Stimulated activated CD8-positive, alpha-beta memory T cell treated with anti-CD3 and anti-CD28 coated beads, Interleukin-2, amount 100 ng/mL, for 48 hours (primary cell): ENCODE measurements around the gene NPM1.
"Not testable (repeated sequence)": the region's sequence is repeated elsewhere in the genome, so short reads cannot be mapped to it uniquely, and the experiment has no call there.

Experiments
- DNase-seq, 2 donors: peaks; one replicate each; pipeline ENCODE4 v3.0.0-alpha.2; 2020; ENCODE audit warnings: low read depth in 2 of 2

The NPM1 gene

DNA sequence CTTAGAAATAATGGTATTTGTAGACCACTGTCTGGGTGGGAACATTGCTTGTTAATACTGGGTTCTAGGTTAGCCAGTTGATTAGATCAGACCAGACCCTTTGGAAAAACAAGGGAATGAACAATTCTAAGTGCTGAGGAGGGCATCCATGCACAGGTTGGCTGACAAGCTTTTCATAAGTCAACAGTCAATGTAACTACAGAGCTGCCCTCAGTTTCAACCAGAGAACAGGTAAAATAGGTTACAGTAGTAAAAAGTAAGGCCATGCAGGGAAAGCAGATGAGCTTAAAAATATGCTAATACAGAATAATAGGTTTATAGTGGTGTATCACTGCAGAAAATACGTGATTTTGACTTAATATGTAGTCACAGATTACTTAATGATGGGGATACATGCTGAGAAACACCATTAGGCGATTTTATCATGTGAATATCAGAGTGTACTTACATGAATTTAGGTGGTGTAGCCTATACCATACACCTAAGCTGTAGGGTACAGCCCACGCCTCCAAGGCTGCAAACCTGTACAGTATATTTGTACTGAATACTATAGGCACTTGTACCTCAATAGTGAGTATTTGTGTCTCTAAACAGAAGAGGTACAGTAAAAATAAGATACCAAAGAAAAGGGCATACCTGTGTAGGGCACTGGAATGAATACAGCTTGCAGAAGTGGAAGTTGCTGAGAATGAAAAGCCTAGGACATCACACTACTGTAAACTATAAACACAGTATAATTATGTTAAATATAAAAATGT is 25.7 kb downstream of the NPM1 start:
- DNase-seq = no peak

GRCh38 chr5:171413993-171414392 is 26.3 kb downstream of the NPM1 start:
- DNase-seq = not testable (repeated sequence)

GRCh38 chr5:171415115-171415730 is 27.6 kb downstream of the NPM1 start:
- DNase-seq = no peak

- no peak for DNase-seq
Observed at GRCh38 chr5:171416160-171417049, 28.8 kb downstream of the NPM1 start.

- peak; percentile 48 for DNase-seq
Observed at GRCh38 chr5:171418316-171418981, 30.8 kb downstream of the NPM1 start.

DNA sequence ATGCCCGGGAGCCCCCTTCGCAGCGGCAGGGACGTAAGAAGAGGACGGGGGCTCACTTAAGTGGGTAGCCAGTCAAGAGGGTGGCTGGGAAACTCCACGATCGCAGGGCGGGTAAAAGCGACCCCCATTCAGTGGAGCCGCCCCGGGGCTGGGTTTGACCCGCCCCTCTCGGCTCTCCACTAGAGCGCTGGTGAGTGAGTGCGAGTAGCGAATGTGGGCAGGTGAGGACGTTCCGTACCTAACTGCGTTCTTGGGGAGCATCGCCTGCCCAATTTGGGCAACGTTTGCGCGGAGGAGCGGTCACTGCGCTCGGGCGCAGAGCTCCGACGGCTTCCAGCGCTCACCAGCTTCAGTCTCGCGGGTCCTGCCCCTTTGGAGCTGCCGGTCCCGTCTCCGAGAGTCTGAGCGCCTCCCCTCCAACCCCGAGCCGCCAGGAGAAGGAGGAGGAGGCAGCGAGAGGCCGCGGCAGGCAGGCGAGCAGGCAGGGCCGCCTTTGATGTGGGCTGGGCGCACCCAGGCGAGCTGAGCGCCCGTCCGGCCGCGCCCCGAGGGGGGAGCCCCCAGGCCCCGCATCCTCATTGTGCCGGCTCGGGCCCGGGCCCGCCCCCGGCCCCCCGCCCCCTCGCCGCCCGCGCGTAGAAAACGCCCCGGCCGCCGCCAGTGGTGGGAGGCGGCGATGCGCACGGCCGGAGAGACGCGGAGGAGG is 31.5 kb downstream of the NPM1 start, which contains the start of gene FGF18:
FGF18 (plus strand) TSS at position 666 of the 706 bp plus-strand sequence. CDS start 553 bp downstream, outside the sequence.
- peak; percentile 15 to 32 for DNase-seq

GRCh38 chr5:171419688-171420430 is 32.2 kb downstream of the NPM1 start:
- peak in 1 of 2 donors; percentile 16 for DNase-seq

DNA sequence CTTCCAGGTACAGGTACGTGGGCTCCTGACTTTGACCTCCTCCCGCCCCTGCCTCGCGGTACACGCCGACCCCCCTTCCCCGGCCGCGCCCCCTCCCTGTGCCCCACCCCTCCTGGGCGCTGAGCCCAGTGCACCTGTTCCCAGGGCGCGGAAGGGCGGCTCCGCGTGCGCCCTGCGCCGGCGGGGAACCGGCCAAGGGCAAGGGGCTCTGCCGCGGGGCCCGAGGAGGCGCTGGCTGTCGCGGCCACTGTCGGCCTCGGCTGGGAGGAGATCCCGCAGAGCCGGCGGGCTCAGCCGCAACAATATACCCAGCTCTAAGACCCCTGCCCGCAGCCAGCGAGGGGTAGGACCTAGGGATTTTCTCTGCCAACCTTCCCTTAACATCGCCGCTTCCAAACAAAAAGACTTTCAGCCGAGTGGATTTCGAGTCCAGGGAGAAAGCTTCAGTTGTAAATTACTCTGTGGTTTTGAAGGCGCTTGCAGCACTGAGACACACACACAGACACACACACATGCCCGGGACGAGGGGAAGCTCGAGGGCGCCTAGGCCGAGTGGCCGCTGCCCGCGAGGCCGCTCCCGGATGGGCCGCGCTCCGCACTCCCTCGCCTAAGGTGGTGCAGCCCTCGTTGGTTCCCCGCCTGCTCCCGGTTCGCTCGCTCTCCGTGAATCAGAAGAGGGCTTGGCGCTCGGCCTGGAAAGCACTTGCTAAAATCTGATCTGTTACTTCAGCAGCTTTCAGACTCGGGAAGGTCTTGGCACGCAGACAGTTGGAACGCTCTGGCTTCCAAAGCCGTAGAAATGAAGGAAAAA is 33.0 kb downstream of the NPM1 start:
- no peak for DNase-seq

DNA sequence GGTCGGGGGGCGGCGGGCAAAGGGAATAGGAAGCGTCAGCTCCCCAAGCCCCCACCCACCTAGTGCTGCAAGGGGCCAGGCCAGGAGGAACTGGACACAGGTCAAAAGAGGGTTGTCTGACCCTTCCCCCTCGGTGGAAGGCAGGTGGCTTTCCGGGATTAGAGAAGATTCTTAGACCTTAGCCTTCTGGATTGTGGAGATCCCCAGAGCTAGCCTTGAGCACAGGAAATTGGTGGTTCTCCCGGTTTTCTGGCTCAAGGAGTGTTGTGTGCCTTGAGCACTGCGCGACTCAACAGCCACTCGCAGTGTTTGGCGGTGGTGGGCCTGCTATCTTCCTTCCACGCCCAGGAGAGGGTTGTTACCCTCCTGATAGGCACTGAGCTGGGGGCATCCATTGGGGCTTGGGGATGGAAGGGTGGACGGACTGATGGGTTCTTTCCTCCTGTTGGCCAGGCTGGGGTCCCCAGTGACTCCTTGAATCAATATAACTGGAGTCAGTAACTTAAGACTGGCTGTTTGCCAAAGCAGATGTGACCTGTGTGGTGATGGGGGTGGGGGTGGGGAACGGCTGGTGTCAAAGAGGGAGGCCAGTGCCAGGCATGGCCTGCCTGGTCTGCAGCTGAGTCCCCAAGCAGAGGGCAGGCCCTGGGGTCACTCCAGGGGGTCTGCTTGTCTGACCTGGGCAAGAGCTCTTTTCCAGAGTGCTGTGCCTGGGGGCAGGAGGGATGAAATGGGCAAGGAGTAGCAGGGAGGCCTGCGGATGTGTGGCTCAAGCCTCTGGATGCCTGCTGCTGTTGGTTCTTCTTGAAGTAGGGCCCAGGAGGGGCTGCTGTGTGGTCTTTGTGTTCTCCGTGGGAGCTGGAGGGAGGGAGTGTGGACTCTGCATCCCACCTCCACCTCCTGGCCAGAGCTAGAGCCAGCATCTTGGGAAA is 33.9 kb downstream of the NPM1 start:
- DNase-seq = no peak

DNA sequence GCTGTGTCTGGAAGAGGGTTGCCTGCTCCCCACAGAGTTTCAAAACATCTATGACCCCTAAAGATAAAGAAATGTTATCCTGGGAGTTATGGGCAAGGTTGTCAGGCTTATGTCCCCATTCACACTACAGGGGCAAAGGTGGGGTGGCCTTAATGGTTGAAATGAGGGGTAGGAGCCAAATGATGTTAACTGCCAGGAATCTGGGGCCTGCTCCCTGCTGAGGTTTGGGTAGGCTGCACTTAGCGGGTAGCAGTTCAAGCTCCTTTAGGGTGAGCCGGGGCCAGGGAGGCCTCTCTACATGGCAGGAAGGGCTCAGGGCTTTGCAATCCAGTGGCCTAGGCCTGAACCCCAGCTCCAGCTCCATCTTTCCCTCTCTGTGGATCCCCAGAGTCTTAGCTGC is 34.8 kb downstream of the NPM1 start:
- no peak for DNase-seq

DNA sequence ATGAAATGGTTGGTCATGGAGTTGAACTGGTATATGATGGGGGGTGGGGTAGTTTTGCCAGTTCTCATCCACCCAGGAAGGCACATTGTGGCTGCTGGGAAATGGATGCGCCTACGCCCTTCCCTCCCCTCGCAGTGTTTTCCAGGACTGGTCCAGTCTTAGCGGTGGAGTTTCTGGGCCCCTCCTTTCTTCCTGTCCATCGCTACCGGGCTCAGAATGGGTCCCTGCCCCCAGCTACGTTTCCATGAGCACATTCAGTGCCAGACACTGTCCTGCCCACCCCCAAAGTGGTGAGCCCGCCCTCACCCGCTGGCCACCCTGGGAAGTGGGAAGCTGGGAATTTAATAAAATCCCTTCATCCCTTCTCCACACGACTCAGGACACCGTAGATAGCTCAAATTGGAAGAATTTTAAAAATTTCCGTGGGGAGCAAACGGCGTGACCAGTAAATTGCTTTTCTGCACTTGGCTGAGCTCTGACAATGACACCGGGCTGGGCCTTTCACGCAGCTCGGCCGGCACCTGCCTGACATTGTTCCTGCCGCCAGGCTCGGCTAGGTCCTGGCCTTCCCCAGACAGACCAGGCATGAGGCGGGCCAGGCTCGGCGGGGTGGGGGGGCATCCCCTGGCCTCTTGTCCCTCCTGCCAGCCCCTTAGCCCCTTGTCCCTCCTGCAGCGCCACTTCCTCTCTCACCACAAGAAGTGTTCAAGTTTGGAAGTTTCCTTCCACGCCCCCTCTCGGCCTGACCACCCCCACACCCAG is 35.4 kb downstream of the NPM1 start:
- DNase-seq = no peak

GRCh38 chr5:171424726-171425125 is 37.1 kb downstream of the NPM1 start:
- DNase-seq = no peak

DNA sequence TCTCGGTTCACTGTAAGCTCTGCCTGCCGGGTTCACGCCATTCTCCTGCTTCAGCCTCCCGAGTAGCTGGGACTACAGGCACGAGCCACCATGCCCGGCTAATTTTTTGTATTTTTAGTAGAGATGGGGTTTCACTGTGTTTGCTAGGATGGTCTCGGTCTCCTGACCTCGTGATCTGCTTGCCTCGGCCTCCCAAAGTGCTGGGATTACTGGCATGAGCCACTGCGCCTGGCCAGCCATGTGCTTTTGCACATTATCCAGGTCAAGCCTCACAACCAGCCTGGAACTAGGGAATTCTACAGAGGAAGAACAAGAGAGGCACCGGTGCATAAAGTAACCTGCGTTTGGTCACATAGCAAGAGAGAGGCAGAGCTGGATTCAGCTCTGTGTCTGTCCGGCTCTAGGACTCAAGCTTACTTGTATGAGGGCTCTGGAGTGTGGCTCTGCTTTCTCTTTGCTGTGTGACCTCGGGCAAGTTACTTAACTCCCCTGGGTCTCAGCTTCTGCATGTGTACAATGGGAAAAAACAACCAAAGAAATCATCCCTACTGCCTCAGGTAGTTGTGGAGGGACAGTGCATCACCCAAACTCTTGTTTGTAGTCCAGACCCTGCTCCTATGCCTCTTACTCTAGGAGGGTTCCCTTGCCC is 38.1 kb downstream of the NPM1 start:
- DNase-seq = no peak

DNA sequence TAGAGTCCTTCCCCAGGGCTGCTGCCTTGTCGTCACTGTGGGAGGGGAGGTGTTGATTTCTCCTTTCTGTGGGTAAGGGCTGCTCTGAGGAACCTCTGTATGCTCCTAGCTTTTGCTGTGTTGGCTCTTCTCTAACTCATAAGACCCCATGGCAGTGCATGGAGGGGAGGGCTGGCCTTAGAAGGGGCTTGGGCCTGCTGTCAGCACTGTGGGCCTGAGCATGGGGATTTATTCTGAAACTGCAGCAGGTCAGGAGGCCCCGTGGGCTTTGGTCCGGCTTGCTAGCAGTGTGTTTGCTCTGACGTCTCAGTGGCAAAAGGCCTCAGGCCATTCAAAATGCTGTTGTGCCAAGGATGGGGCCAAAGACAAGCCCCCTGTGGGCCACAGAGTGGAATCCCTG is 38.6 kb downstream of the NPM1 start:
- no peak for DNase-seq

DNA sequence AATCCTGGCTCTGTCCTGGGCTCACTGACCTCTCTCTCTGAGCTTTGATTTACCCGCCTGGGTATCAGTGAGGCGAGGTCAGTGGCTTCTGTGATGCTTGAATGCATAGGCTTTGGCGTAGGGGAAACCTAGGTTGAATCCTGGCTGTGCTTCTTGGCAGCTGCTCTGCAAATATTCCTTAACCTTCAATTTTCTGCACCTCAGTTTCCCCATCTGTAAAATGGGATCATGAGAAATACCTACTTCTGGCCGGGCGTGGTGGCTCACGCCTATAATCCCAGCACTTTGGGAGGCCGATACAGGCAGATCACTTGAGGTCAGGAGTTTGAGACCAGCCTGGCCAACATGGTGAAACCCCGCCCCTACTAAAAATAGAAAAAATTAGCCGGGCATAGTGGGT is 39.0 kb downstream of the NPM1 start:
- no peak for DNase-seq

DNA sequence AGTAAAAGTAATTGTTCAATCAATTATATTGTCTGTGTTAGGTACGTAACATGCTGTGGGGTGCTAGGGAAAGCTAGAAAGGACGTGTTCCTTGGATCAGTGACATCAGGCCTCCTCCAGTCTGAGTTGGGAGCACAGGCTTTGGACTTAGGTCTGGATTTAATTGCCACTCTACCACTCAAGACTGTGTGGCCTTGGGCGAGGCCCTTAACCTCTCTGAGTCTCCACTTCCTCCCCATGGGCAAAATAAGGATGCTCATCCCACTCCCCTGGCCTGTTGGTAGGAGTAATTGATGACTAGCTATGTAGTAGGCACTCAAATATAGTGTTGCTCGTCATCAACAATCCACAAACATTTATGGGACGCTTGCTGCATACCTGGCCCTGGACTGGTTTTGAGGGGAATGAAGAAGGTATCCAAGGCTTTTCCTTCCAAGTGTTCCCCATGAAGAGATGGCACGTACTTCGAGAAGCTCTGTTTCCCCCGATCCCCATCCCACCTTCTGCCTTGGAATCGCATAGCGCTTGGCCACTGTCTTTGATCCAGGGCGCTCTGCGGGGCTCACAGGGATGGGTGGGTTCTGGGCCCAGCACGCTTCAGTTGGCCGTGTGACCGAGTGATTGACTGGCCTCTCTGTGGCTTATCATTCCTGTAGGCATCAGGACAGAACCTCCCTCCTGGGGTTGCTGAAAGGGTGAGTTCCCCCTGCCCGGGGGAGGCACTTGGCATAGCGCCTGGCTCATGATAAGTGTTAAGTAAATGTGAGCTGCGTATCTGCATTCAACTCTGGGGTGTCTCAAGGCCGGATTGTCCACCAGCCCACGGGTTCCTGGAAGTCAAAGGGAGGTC is 39.9 kb downstream of the NPM1 start:
- DNase-seq = no peak
